HepG2 (cell line): Measurements from ENCODE around the gene CCT4. TPM values are rescaled to one million over a fixed set of nuclear protein-coding genes. Genes with fewer than 3 reads are reported as not detected.

Source experiments
- AKAP8 ChIP-seq: sonication (generic); formaldehyde crosslinking; IDR thresholded peaks from 2 replicates; pipeline ENCODE4 v1.5.1; 2020; ENCODE audit warnings: mild to moderate bottlenecking, missing genetic modification reagents
- ATF7 ChIP-seq, 2 experiments: fragments of 450-650 bp in 1 of 2; sonication (generic) in 1 of 2; formaldehyde crosslinking in 1 of 2; IDR thresholded peaks; 2 replicates each; pipeline versions ENCODE4 v1.4.0 to v1.6.1; 2016 to 2020; ENCODE audit warnings: antibody characterized with exemption in 1 of 2, mild to moderate bottlenecking in 1 of 2, missing genetic modification reagents in 1 of 2
- E2F5 ChIP-seq: sonication (generic); formaldehyde crosslinking; conservative IDR thresholded peaks from 2 replicates; pipeline ENCODE4 v1.4.0; 2020; ENCODE audit warnings: missing genetic modification reagents
- GTF2F1 ChIP-seq: fragments of 150-350 bp; IDR thresholded peaks from 2 replicates; pipeline ENCODE4 v1.6.1; 2014; ENCODE audit warnings: low read length
- IRF9 ChIP-seq: sonication (generic); formaldehyde crosslinking; IDR thresholded peaks from 2 replicates; pipeline ENCODE4 v1.8.0; 2022; ENCODE audit warnings: missing genetic modification reagents, mild to moderate bottlenecking, borderline replicate concordance
- LCORL ChIP-seq, 2 experiments: fragments of 450-650 bp in 1 of 2; sonication (generic) in 1 of 2; formaldehyde crosslinking in 1 of 2; IDR thresholded peaks; 2 replicates each; pipeline versions ENCODE4 v1.5.0 to v1.6.1; 2017 to 2020; ENCODE audit warnings: antibody characterized with exemption in 1 of 2, missing genetic modification reagents in 1 of 2
- MED8 ChIP-seq: sonication (generic); formaldehyde crosslinking; IDR thresholded peaks from 2 replicates; pipeline ENCODE4 v1.8.1; 2023; ENCODE audit warnings: mild to moderate bottlenecking, missing genetic modification reagents; ENCODE audit not compliant: insufficient replicate concordance
- NFKB2 ChIP-seq: sonication (generic); formaldehyde crosslinking; IDR thresholded peaks from 2 replicates; pipeline ENCODE4 v1.4.0; 2020; ENCODE audit warnings: missing genetic modification reagents, borderline replicate concordance
- NFYC ChIP-seq: IDR thresholded peaks from 2 replicates; pipeline ENCODE4 v1.6.1; 2016; ENCODE audit warnings: missing genetic modification reagents, missing compliant biosample characterization
- SALL1 ChIP-seq: sonication (generic); formaldehyde crosslinking; IDR thresholded peaks from 2 replicates; pipeline ENCODE4 v1.8.0; 2022; ENCODE audit warnings: mild to moderate bottlenecking, missing genetic modification reagents
- SOX6 ChIP-seq, 2 experiments: fragments of 450-650 bp in 1 of 2; sonication (generic) in 1 of 2; formaldehyde crosslinking in 1 of 2; IDR thresholded peaks; 2 replicates each; pipeline versions ENCODE4 v1.4.0 to v1.6.1; 2017 to 2020; ENCODE audit warnings: antibody characterized with exemption in 1 of 2, mild to moderate bottlenecking in 1 of 2, missing genetic modification reagents in 1 of 2
- TFDP1 ChIP-seq: IDR thresholded peaks from 2 replicates; pipeline ENCODE4 v1.6.1; 2016; ENCODE audit warnings: missing compliant biosample characterization, missing genetic modification reagents, borderline replicate concordance
- ZNF205 ChIP-seq: IDR thresholded peaks from 2 replicates; pipeline ENCODE4 v1.6.1; 2018; ENCODE audit warnings: missing biosample characterization, missing genetic modification reagents
- ZNF207 ChIP-seq: fragments of 450-650 bp; IDR thresholded peaks from 2 replicates; pipeline ENCODE4 v1.6.1; 2016; ENCODE audit warnings: antibody characterized with exemption, borderline replicate concordance
- ZNF318 ChIP-seq: sonication (generic); formaldehyde crosslinking; IDR thresholded peaks from 2 replicates; pipeline ENCODE4 v1.4.0; 2020; ENCODE audit warnings: mild to moderate bottlenecking, missing genetic modification reagents
- ZNF670 ChIP-seq: sonication (generic); formaldehyde crosslinking; IDR thresholded peaks from 2 replicates; pipeline ENCODE4 v1.8.0; 2022; ENCODE audit warnings: mild to moderate bottlenecking, missing genetic modification reagents, borderline replicate concordance
- ZNF672 ChIP-seq: sonication (generic); formaldehyde crosslinking; IDR thresholded peaks from 2 replicates; pipeline ENCODE4 v1.8.1; 2022; ENCODE audit warnings: missing genetic modification reagents
- polyA plus RNA-seq, 8 experiments: library from polyadenylated mRNA; depleted of rRNA in 3 of 8; stranded (reverse) in 7 of 8; unstranded in 1 of 8; fragments of >200 nt; fragmentation: Illumina TruSeq in 4 of 8; extraction: Trizol in 4 of 8; gene quantifications; 2 replicates each; pipeline versions ENCODE4 v1.2.1 to v1.2.3, GENCODE V29; 2011 to 2016; ENCODE audit warnings: low read depth in 4 of 8, missing spikeins in 1 of 8, mixed read lengths in 1 of 8; ENCODE audit not compliant: insufficient read depth in 1 of 8
- total RNA-seq, 5 experiments: library from RNA; depleted of rRNA; stranded (reverse); fragments of >200 nt; fragmentation: Illumina TruSeq; extraction: Trizol; gene quantifications; 2 replicates each; pipeline ENCODE4 v1.2.3, GENCODE V29; 2016; ENCODE audit warnings: low read depth in 1 of 5

Gene CCT4
- total and polyA plus RNA-seq, 2 of the 13 experiments (the other 11 are each of a cell fraction or from before 2014, with no cell fraction given): 138 to 340 TPM

- peak; percentile 59 for TF ChIP-seq ZNF670 (CRISPR knock-in tag)
- TF ChIP-seq ZNF318 (CRISPR knock-in tag): 0 out of 2 replicates have a peak, but pooled peaks have one; percentile 76
- TF ChIP-seq ZNF207: no peak
- TF ChIP-seq SOX6 (IDR thresholded peaks at IDR 0.05): no peak
- peak; percentile 61 for TF ChIP-seq SOX6 (CRISPR knock-in tag; IDR thresholded peaks at IDR 0.05)
- TF ChIP-seq NFKB2: peak; percentile 80
- TF ChIP-seq SALL1 (CRISPR knock-in tag): peak; percentile 81
- no peak for TF ChIP-seq NFYC (CRISPR knock-in tag)
- no peak for TF ChIP-seq GTF2F1
- no peak for TF ChIP-seq LCORL (IDR thresholded peaks at IDR 0.05)
- peak; percentile 47; the same call in 1 of the 2 replicates for TF ChIP-seq LCORL (CRISPR knock-in tag; IDR thresholded peaks at IDR 0.05)
- TF ChIP-seq E2F5: peak; percentile 97
- peak; percentile 94 for TF ChIP-seq TFDP1
- no peak for TF ChIP-seq ZNF672 (CRISPR knock-in tag)
- no peak for TF ChIP-seq ATF7 (IDR thresholded peaks at IDR 0.05)
- TF ChIP-seq ATF7 (CRISPR knock-in tag; IDR thresholded peaks at IDR 0.05): no peak
- no peak; the same call in 1 of the 2 replicates for TF ChIP-seq AKAP8 (CRISPR knock-in tag)
- 0 out of 2 replicates have a peak, but pooled peaks have one; percentile 64 for TF ChIP-seq IRF9 (CRISPR knock-in tag)
- peak; percentile 53 for TF ChIP-seq MED8
- TF ChIP-seq ZNF205 (CRISPR knock-in tag): peak; percentile 54; the same call in 1 of the 2 replicates
Observed at GRCh38 chr2:61853847-61854563, 34.5 kb downstream of the CCT4 start, which contains the start of gene FAM161A (continued).
